KMS-11 (cell line): ENCODE results near the gene F11R.

Experiments used
- H2AFZ ChIP-seq: fragments of 200-600 bp; sonication (generic); 2 replicates; pipeline ENCODE4 v1.6.1; 2016; ENCODE audit warnings: antibody characterized with exemption, mixed run types, low read depth
- H3K27ac ChIP-seq: fragments of 200-600 bp; sonication (generic); 2 replicates; pipeline ENCODE4 v1.6.1; 2016; ENCODE audit warnings: mild to moderate bottlenecking, mixed run types
- H3K27me3 ChIP-seq: fragments of 200-600 bp; sonication (generic); 2 replicates; pipeline ENCODE4 v1.6.1; 2017; ENCODE audit warnings: mild to moderate bottlenecking, low read depth, mixed run types, moderate library complexity; ENCODE audit not compliant: insufficient read depth
- H3K36me3 ChIP-seq: fragments of 200-600 bp; sonication (generic); 2 replicates; pipeline ENCODE4 v1.6.1; 2017; ENCODE audit warnings: mild to moderate bottlenecking, mixed run types; ENCODE audit not compliant: insufficient read depth
- H3K4me1 ChIP-seq: fragments of 200-600 bp; sonication (generic); 2 replicates; pipeline ENCODE4 v1.6.1; 2016; ENCODE audit warnings: mild to moderate bottlenecking, low read depth, mixed run types; ENCODE audit not compliant: poor library complexity, severe bottlenecking
- H3K4me2 ChIP-seq: fragments of 200-600 bp; sonication (generic); 2 replicates; pipeline ENCODE4 v1.7.0; 2016; ENCODE audit warnings: mild to moderate bottlenecking, mixed run types
- H3K4me3 ChIP-seq: fragments of 200-600 bp; sonication (generic); IDR thresholded peaks from 2 replicates; pipeline ENCODE4 v1.6.1; 2017; ENCODE audit warnings: low read depth, low read length, mixed read lengths; ENCODE audit not compliant: insufficient read depth
- H3K79me2 ChIP-seq: fragments of 200-600 bp; sonication (generic); 2 replicates; pipeline ENCODE4 v1.6.1; 2016; ENCODE audit warnings: low read depth, mixed run types; ENCODE audit not compliant: insufficient read depth
- H3K9ac ChIP-seq: fragments of 200-600 bp; sonication (generic); 2 replicates; pipeline ENCODE4 v1.6.1; 2016; ENCODE audit warnings: mild to moderate bottlenecking, mixed run types
- H4K20me1 ChIP-seq: fragments of 200-600 bp; sonication (generic); 2 replicates; pipeline ENCODE4 v1.6.1; 2016; ENCODE audit warnings: mild to moderate bottlenecking, mixed run types; ENCODE audit not compliant: insufficient read depth
- TF ChIP-seq, protein P1 (sequence below): fragments of 200-600 bp; sonication (generic); conservative IDR thresholded peaks from 2 replicates; pipeline ENCODE4 v1.6.1; 2017; ENCODE audit warnings: low read depth, mild to moderate bottlenecking, antibody characterized with exemption, low read length, moderate library complexity, mixed read lengths

The F11R gene

DNA sequence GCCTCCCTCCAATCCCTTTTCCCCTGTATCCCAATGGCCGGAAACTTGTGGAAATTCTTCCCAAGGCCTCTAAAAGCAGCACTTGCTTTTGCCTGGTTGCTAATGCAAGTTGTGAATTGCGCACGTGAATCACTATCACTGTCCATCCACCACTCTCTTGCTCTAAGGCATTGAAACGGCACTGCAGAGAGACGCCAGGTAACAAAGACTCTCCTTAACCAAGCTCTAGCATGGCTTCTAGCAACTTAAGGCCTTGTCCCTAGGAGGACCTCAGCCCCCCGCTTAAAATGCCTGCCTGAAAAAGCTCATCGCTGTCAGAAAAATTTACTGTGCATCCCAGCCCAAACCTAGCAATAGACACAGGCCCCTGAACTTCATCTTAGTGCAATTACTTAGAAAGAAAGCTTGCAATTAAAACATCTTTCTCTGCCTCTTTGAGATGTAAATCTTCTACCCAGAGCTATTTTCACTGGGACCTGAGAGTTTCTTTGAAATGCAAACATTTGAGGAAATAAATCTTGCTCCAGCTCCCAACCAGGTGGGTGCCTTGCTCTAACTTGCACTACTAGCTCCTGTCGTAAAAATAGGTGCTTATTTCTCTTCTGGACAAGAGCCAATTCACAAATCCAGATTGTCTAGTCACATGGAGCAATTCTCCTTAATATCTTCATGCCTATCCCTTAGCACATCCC, 33.4 kb downstream of the F11R start:
- Histone ChIP-seq H3K79me2 (no peaks in the 10 kb centered on the region), H3K27ac (no peak overlapping the region), H2AFZ (no peak overlapping the region), H3K36me3 (no peaks in the 10 kb centered on the region), H4K20me1 (no peaks in the 10 kb centered on the region), H3K4me2 (no peak overlapping the region), H3K4me1 (peaks cover 9% of the 10 kb centered on the region), H3K27me3 (no peaks in the 10 kb centered on the region), H3K9ac (no peak overlapping the region), H3K4me3 (no peak overlapping the region)
- TF ChIP-seq, protein P1, sequence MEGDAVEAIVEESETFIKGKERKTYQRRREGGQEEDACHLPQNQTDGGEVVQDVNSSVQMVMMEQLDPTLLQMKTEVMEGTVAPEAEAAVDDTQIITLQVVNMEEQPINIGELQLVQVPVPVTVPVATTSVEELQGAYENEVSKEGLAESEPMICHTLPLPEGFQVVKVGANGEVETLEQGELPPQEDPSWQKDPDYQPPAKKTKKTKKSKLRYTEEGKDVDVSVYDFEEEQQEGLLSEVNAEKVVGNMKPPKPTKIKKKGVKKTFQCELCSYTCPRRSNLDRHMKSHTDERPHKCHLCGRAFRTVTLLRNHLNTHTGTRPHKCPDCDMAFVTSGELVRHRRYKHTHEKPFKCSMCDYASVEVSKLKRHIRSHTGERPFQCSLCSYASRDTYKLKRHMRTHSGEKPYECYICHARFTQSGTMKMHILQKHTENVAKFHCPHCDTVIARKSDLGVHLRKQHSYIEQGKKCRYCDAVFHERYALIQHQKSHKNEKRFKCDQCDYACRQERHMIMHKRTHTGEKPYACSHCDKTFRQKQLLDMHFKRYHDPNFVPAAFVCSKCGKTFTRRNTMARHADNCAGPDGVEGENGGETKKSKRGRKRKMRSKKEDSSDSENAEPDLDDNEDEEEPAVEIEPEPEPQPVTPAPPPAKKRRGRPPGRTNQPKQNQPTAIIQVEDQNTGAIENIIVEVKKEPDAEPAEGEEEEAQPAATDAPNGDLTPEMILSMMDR, result no peak

DNA sequence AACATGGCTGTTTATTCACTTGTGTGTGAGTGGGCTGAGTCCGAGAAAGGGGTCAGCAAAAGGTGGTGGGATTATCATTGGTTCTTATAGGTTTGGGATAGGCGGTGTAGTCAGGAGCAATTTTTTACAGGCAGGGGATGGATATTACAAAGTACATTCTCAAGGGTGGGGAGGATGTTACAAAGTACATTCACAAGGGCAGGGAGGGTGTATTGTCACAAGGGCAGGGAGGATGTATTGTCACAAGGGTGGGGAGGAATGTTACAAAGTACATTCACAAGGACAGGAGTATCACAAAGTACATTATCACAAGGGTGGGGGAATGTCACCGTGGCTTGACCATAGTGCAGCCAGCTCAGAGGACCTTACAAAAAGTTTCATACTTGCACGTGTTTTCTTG, 35.2 kb downstream of the F11R start:
- TF ChIP-seq, protein P1, result no peak
- Histone ChIP-seq H3K4me3 (no peak overlapping the region), H4K20me1 (no peaks in the 10 kb centered on the region), H3K4me1 (peaks cover 8% of the 10 kb centered on the region), H3K9ac (no peak overlapping the region), H3K79me2 (no peaks in the 10 kb centered on the region), H2AFZ (no peak overlapping the region), H3K36me3 (no peaks in the 10 kb centered on the region), H3K27ac (no peak overlapping the region), H3K4me2 (no peak overlapping the region), H3K27me3 (no peaks in the 10 kb centered on the region)

DNA sequence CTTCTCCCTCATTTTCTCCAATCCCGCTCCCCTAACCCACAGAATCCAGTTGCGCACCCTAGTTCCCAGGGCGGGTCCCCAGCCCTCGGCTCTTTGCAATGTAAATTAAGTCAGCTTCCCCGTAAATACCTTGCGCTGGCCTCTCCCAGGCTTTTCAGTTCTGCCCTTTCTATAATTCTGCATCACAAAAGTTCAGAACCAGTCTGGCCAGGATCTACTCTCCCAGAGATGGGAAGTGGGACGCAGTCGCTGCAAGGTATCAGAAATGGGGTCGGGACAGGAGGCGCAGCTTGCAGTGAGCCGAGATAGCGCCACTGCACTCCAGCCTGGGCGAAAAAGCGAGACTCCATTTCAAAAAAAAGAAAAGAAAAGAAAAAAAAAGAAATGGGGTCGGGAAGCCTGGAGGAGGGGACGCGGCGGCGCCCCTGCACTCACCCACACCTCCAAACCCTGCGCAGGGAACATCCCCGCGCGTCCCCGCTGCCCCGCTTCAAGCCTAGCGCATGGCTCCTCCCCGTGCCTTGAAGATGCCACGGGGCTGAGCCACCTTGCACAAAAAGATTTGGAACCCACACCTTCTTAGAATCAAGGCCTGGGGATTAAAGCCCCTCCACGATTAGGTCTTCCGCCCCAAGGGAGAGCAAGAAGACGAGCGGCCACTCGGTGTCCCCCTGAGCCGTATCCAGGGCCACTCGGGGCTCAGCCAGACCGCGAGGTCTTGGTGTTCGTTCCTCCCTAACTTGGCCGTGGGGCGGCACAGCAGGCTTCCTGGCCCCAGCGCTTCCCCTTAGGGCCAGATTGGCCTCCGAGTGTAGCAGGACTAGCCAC, 39.2 kb downstream of the F11R start:
- H3K4me1 ChIP-seq, result no peaks in the 10 kb centered on the region
- no peaks in the 10 kb centered on the region for H3K27me3 ChIP-seq
- no peaks in the 10 kb centered on the region for H3K79me2 ChIP-seq
- no peaks in the 10 kb centered on the region for H4K20me1 ChIP-seq
- H3K27ac ChIP-seq, result no peak overlapping the region
- no peaks in the 10 kb centered on the region for H3K36me3 ChIP-seq
- H2AFZ ChIP-seq, result no peak overlapping the region
- no peak overlapping the region for H3K4me2 ChIP-seq
- no peak overlapping the region for H3K4me3 ChIP-seq
- TF ChIP-seq, protein P1, result no peak
- H3K9ac ChIP-seq, result no peak overlapping the region

DNA sequence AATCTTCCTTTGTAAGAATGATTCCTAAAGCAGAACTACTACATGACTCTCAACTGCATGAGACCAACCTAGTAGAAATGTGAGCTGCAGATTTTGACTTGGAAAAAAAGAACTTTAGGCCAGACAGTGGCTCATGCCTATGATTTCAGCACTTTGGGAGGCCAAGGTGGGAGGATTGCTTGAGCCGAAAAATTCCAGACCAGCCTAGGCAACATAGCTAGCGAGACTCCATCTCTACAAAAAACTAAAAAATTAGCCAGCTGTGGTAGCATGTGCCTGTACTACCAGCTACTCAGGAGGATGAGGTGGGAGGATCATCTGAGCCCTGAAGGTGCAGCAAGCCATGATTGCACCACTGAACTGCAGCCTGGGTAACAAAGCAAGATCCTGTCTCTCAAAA, 41.7 kb downstream of the F11R start:
- H3K36me3 ChIP-seq, result no peaks in the 10 kb centered on the region
- no peak overlapping the region for H3K4me3 ChIP-seq
- TF ChIP-seq, protein P1, result no peak
- no peak overlapping the region for H3K9ac ChIP-seq
- no peaks in the 10 kb centered on the region for H3K4me1 ChIP-seq
- H3K27ac ChIP-seq, result no peak overlapping the region
- H3K4me2 ChIP-seq, result no peak overlapping the region
- H3K27me3 ChIP-seq, result no peaks in the 10 kb centered on the region
- no peak overlapping the region for H2AFZ ChIP-seq
- H3K79me2 ChIP-seq, result no peaks in the 10 kb centered on the region
- H4K20me1 ChIP-seq, result no peaks in the 10 kb centered on the region
